Hindlimb muscle (tissue), 1 donor: Measurements from ENCODE around the gene CCNT1. TPM values are rescaled to one million over a fixed set of nuclear protein-coding genes. Genes with fewer than 3 reads are reported as not detected.

ENCODE experiments used
- polyA plus RNA-seq: library from polyadenylated mRNA; unstranded; fragments of 120-200 nt; gene quantifications from one replicate; pipeline ENCODE4 v1.2.1, GENCODE V29; 2013; ENCODE audit not compliant: insufficient read length

CCNT1 gene
- polyA plus RNA-seq, 1 donor: 19.9 TPM

Other genes with a start within 250 kb of the CCNT1 start
- not detected for gene ANP32D, start 244.1 kb downstream of the CCNT1 start, polyA plus RNA-seq
- 0.72 TPM for gene C12orf54, start 234.2 kb downstream of the CCNT1 start, polyA plus RNA-seq
- gene OR8S1, start 191.1 kb downstream of the CCNT1 start, polyA plus RNA-seq: not detected
- gene LALBA, start 146.7 kb downstream of the CCNT1 start, polyA plus RNA-seq: not detected
- 29.8 TPM for gene KANSL2, start 34.5 kb downstream of the CCNT1 start, polyA plus RNA-seq
- gene ADCY6, start 72.4 kb upstream of the CCNT1 start, polyA plus RNA-seq: 40.6 TPM
- 12.2 TPM for gene CACNB3, start 101.8 kb upstream of the CCNT1 start, polyA plus RNA-seq
- 59.8 TPM for gene DDX23, start 135.5 kb upstream of the CCNT1 start, polyA plus RNA-seq
- gene RND1, start 149.2 kb upstream of the CCNT1 start, polyA plus RNA-seq: 0.37 TPM
- 20.4 TPM for gene FKBP11, start 208.8 kb upstream of the CCNT1 start, polyA plus RNA-seq
- gene ARF3, start 240.8 kb upstream of the CCNT1 start, polyA plus RNA-seq: 46.1 TPM